ENCODE results near the gene PI4K2B.

GRCh38 chr4:25215511-25215910, 18.3 kb upstream of the PI4K2B start:
- TF ChIP-seq CTCF (IDR thresholded peaks at IDR 0.05) (no peak), EP300 (IDR thresholded peaks at IDR 0.05; ENCODE audit: low read depth) (no peak), POLR2A (IDR thresholded peaks at IDR 0.05) (no peak)

Data from transverse colon (tissue), 3 donors.